ENCODE results near the gene LELP1. TPM values are rescaled to one million over a fixed set of nuclear protein-coding genes. Genes with fewer than 3 reads are reported as not detected.

LELP1 gene
- total and polyA plus RNA-seq, 2 experiments from 2014 or later = not detected

DNA sequence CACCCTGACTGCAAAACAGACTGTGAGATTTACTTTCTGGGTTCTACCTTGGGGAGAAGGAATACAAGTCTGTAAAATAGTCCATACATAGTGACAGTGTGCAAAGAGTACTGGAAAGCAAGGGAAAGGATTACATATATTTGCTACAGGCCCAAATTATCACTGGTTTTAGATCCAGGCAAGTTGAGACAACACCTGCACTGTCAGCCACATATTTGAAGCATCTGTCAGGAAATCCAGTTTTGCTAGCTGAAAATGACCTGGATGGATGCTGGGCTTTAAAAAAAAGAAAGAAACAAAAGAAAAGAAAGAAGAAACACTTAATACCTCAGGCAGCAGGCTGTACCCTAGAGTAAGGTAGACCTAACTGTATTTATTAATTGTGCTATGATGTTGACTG, 28.6 kb upstream of the LELP1 start:
- no peaks in the 10 kb centered on the region; the same call in 2 of the 3 replicates for H3K9me3 Mint-ChIP-seq
- H3K4me2 ChIP-seq = no peak overlapping the region
- H3K4me1 Mint-ChIP-seq = no peaks in the 10 kb centered on the region; the same call in 2 of the 3 replicates
- no peak overlapping the region for H3K27ac ChIP-seq (ENCODE audit: low read depth)
- no peaks in the 10 kb centered on the region for H3K36me3 Mint-ChIP-seq (ENCODE audit: low read depth)
- H2AFZ ChIP-seq = 0 out of 2 replicates have a peak overlapping the region, but pooled peaks have one; percentile 6
- DNase-seq (ENCODE audit: low spot score) = no peak
- no peaks in the 10 kb centered on the region for H3K79me2 ChIP-seq (replicated peaks; ENCODE audit: insufficient read depth)
- H3K27ac Mint-ChIP-seq = no peak overlapping the region
- no peaks in the 10 kb centered on the region for H3K4me1 ChIP-seq (ENCODE audit: insufficient read depth)
- no peaks in the 10 kb centered on the region for H3K27me3 ChIP-seq (ENCODE audit: insufficient read depth)
- no peaks in the 10 kb centered on the region for H4K20me1 ChIP-seq (replicated peaks; ENCODE audit: insufficient read depth)
- H3K36me3 ChIP-seq (ENCODE audit: insufficient read depth) = no peaks in the 10 kb centered on the region
- peaks cover 29% of the 10 kb centered on the region for H3K9me2 ChIP-seq (ENCODE audit: insufficient read depth)
- no peak overlapping the region for H3K4me3 Mint-ChIP-seq
- peaks cover 1% of the 10 kb centered on the region for H3K27me3 Mint-ChIP-seq (ENCODE audit: insufficient read depth, low read depth, poor library complexity)
- H3F3A ChIP-seq (replicated peaks; ENCODE audit: low read depth) = no peaks in the 10 kb centered on the region
- no peak for ATAC-seq
- TF ChIP-seq CREB1 (CRISPR knock-in tag; IDR thresholded peaks at IDR 0.05; ENCODE audit: low read depth) = no peak
- TF ChIP-seq STAT1 (IDR thresholded peaks at IDR 0.05; ENCODE audit: unreplicated experiment) = no peak
- no peak for TF ChIP-seq EZH2phosphoT487 (IDR thresholded peaks at IDR 0.05; ENCODE audit: unreplicated experiment)
- no peak for TF ChIP-seq ZNF331 (CRISPR knock-in tag; IDR thresholded peaks at IDR 0.05; ENCODE audit: low read depth)
- no peak overlapping the region for H3K4me3 ChIP-seq

DNA sequence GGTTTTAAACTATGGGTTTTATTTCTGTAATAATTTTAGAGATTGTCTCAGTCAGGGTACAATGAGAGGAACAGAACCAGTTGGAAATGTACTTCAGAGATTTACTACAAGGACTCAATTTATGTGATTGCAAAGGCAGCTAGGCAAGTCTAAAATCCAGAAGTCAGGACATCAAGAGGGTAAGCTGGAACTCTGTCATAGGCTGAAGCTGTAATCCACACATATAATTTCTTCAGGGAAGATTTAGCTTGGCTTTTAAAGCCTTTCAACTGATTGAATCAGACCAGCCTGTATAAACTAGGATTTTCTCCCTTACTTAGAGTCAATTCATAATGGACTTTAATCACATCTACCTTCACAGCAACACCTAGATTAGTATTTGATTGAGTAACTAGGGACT, 24.3 kb upstream of the LELP1 start:
- no peak overlapping the region for H3K27ac ChIP-seq (ENCODE audit: low read depth)
- DNase-seq (ENCODE audit: low spot score) = no peak
- peaks cover 7% of the 10 kb centered on the region; the same call in 2 of the 3 replicates for H3K9me3 Mint-ChIP-seq
- no peaks in the 10 kb centered on the region for H3K27me3 Mint-ChIP-seq (ENCODE audit: insufficient read depth, low read depth, poor library complexity)
- H3K4me3 ChIP-seq = no peak overlapping the region
- H2AFZ ChIP-seq = no peak overlapping the region
- H4K20me1 ChIP-seq (replicated peaks; ENCODE audit: insufficient read depth) = no peaks in the 10 kb centered on the region
- no peak overlapping the region for H3K27ac Mint-ChIP-seq
- H3K4me3 Mint-ChIP-seq = no peak overlapping the region
- no peaks in the 10 kb centered on the region for H3K27me3 ChIP-seq (ENCODE audit: insufficient read depth)
- H3K79me2 ChIP-seq (replicated peaks; ENCODE audit: insufficient read depth) = no peaks in the 10 kb centered on the region
- no peaks in the 10 kb centered on the region for H3K4me1 Mint-ChIP-seq
- no peaks in the 10 kb centered on the region for H3K4me1 ChIP-seq (ENCODE audit: insufficient read depth)
- no peak for ATAC-seq
- no peaks in the 10 kb centered on the region for H3K36me3 ChIP-seq (ENCODE audit: insufficient read depth)
- H3K36me3 Mint-ChIP-seq (ENCODE audit: low read depth) = peaks cover 6% of the 10 kb centered on the region; the same call in 1 of the 3 replicates
- peaks cover 7% of the 10 kb centered on the region; the same call in 1 of the 2 replicates for H3K9me2 ChIP-seq (ENCODE audit: insufficient read depth)
- H3F3A ChIP-seq (replicated peaks; ENCODE audit: low read depth) = no peaks in the 10 kb centered on the region
- H3K4me2 ChIP-seq = no peak overlapping the region
- TF ChIP-seq ZNF331 (CRISPR knock-in tag; IDR thresholded peaks at IDR 0.05; ENCODE audit: low read depth) (no peak), CREB1 (CRISPR knock-in tag; IDR thresholded peaks at IDR 0.05; ENCODE audit: low read depth) (no peak), EZH2 (IDR thresholded peaks at IDR 0.05; ENCODE audit: low read depth, unreplicated experiment) (no peak), EZH2phosphoT487 (IDR thresholded peaks at IDR 0.05; ENCODE audit: unreplicated experiment) (no peak), STAT1 (IDR thresholded peaks at IDR 0.05; ENCODE audit: unreplicated experiment) (no peak), ZNF114 (CRISPR knock-in tag; IDR thresholded peaks at IDR 0.05) (no peak), NANOG (IDR thresholded peaks at IDR 0.05; ENCODE audit: borderline replicate concordance) (no peak), POLR2AphosphoS5 (IDR thresholded peaks at IDR 0.05; ENCODE audit: low read depth) (no peak), JUNB (IDR thresholded peaks at IDR 0.05; ENCODE audit: unreplicated experiment) (no peak)
- TF ChIP-seq, protein P1, sequence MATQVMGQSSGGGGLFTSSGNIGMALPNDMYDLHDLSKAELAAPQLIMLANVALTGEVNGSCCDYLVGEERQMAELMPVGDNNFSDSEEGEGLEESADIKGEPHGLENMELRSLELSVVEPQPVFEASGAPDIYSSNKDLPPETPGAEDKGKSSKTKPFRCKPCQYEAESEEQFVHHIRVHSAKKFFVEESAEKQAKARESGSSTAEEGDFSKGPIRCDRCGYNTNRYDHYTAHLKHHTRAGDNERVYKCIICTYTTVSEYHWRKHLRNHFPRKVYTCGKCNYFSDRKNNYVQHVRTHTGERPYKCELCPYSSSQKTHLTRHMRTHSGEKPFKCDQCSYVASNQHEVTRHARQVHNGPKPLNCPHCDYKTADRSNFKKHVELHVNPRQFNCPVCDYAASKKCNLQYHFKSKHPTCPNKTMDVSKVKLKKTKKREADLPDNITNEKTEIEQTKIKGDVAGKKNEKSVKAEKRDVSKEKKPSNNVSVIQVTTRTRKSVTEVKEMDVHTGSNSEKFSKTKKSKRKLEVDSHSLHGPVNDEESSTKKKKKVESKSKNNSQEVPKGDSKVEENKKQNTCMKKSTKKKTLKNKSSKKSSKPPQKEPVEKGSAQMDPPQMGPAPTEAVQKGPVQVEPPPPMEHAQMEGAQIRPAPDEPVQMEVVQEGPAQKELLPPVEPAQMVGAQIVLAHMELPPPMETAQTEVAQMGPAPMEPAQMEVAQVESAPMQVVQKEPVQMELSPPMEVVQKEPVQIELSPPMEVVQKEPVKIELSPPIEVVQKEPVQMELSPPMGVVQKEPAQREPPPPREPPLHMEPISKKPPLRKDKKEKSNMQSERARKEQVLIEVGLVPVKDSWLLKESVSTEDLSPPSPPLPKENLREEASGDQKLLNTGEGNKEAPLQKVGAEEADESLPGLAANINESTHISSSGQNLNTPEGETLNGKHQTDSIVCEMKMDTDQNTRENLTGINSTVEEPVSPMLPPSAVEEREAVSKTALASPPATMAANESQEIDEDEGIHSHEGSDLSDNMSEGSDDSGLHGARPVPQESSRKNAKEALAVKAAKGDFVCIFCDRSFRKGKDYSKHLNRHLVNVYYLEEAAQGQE (IDR thresholded peaks at IDR 0.05; ENCODE audit: unreplicated experiment) = no peak
- TF ChIP-seq, protein P2, sequence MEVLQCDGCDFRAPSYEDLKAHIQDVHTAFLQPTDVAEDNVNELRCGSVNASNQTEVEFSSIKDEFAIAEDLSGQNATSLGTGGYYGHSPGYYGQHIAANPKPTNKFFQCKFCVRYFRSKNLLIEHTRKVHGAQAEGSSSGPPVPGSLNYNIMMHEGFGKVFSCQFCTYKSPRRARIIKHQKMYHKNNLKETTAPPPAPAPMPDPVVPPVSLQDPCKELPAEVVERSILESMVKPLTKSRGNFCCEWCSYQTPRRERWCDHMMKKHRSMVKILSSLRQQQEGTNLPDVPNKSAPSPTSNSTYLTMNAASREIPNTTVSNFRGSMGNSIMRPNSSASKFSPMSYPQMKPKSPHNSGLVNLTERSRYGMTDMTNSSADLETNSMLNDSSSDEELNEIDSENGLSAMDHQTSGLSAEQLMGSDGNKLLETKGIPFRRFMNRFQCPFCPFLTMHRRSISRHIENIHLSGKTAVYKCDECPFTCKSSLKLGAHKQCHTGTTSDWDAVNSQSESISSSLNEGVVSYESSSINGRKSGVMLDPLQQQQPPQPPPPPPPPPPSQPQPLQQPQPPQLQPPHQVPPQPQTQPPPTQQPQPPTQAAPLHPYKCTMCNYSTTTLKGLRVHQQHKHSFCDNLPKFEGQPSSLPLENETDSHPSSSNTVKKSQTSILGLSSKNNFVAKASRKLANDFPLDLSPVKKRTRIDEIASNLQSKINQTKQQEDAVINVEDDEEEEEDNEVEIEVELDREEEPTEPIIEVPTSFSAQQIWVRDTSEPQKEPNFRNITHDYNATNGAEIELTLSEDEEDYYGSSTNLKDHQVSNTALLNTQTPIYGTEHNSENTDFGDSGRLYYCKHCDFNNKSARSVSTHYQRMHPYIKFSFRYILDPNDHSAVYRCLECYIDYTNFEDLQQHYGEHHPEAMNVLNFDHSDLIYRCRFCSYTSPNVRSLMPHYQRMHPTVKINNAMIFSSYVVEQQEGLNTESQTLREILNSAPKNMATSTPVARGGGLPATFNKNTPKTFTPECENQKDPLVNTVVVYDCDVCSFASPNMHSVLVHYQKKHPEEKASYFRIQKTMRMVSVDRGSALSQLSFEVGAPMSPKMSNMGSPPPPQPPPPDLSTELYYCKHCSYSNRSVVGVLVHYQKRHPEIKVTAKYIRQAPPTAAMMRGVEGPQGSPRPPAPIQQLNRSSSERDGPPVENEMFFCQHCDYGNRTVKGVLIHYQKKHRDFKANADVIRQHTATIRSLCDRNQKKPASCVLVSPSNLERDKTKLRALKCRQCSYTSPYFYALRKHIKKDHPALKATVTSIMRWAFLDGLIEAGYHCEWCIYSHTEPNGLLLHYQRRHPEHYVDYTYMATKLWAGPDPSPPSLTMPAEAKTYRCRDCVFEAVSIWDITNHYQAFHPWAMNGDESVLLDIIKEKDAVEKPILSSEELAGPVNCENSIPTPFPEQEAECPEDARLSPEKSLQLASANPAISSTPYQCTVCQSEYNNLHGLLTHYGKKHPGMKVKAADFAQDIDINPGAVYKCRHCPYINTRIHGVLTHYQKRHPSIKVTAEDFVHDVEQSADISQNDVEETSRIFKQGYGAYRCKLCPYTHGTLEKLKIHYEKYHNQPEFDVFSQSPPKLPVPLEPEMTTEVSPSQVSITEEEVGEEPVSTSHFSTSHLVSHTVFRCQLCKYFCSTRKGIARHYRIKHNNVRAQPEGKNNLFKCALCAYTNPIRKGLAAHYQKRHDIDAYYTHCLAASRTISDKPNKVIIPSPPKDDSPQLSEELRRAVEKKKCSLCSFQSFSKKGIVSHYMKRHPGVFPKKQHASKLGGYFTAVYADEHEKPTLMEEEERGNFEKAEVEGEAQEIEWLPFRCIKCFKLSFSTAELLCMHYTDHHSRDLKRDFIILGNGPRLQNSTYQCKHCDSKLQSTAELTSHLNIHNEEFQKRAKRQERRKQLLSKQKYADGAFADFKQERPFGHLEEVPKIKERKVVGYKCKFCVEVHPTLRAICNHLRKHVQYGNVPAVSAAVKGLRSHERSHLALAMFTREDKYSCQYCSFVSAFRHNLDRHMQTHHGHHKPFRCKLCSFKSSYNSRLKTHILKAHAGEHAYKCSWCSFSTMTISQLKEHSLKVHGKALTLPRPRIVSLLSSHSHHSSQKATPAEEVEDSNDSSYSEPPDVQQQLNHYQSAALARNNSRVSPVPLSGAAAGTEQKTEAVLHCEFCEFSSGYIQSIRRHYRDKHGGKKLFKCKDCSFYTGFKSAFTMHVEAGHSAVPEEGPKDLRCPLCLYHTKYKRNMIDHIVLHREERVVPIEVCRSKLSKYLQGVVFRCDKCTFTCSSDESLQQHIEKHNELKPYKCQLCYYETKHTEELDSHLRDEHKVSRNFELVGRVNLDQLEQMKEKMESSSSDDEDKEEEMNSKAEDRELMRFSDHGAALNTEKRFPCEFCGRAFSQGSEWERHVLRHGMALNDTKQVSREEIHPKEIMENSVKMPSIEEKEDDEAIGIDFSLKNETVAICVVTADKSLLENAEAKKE (CRISPR knock-in tag; IDR thresholded peaks at IDR 0.05) = no peak
- TF ChIP-seq, protein P3, sequence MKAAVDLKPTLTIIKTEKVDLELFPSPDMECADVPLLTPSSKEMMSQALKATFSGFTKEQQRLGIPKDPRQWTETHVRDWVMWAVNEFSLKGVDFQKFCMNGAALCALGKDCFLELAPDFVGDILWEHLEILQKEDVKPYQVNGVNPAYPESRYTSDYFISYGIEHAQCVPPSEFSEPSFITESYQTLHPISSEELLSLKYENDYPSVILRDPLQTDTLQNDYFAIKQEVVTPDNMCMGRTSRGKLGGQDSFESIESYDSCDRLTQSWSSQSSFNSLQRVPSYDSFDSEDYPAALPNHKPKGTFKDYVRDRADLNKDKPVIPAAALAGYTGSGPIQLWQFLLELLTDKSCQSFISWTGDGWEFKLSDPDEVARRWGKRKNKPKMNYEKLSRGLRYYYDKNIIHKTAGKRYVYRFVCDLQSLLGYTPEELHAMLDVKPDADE (IDR thresholded peaks at IDR 0.05) = no peak
